ENCODE data around the gene SENP1.

The SENP1 gene

GRCh38 chr12:48037267-48037915, 68.5 kb downstream of the SENP1 start:
- DNase-seq (ENCODE audit: low read depth in 1 of 2, low spot score in 1 of 2), result no peak

- no peak for DNase-seq (ENCODE audit: low read depth in 1 of 2, low spot score in 1 of 2)
Measured at GRCh38 chr12:48036818-48037217, 69.1 kb downstream of the SENP1 start.

- DNase-seq (ENCODE audit: low read depth in 1 of 2, low spot score in 1 of 2), result no peak
Measured at GRCh38 chr12:48034835-48035805, 70.8 kb downstream of the SENP1 start.

- no peak for DNase-seq (ENCODE audit: low read depth in 1 of 2, low spot score in 1 of 2)
Measured at GRCh38 chr12:48033451-48033850, 72.4 kb downstream of the SENP1 start.

GRCh38 chr12:48032597-48032996, 73.3 kb downstream of the SENP1 start:
- DNase-seq (ENCODE audit: low read depth in 1 of 2, low spot score in 1 of 2), result no peak

GRCh38 chr12:48031135-48031960, 74.5 kb downstream of the SENP1 start:
- DNase-seq (ENCODE audit: low read depth in 1 of 2, low spot score in 1 of 2), result no peak

GRCh38 chr12:48030173-48030650, 75.7 kb downstream of the SENP1 start:
- no peak for DNase-seq (ENCODE audit: low read depth in 1 of 2, low spot score in 1 of 2)

GRCh38 chr12:48029491-48030172, 76.2 kb downstream of the SENP1 start:
- DNase-seq (ENCODE audit: low read depth in 1 of 2, low spot score in 1 of 2), result no peak

- no peak for DNase-seq (ENCODE audit: low read depth in 1 of 2, low spot score in 1 of 2)
Measured at GRCh38 chr12:48028541-48029431, 77.1 kb downstream of the SENP1 start.

GRCh38 chr12:48027183-48028002, 78.5 kb downstream of the SENP1 start:
- DNase-seq (ENCODE audit: low read depth in 1 of 2, low spot score in 1 of 2), result no peak

- DNase-seq (ENCODE audit: low read depth in 1 of 2, low spot score in 1 of 2), result no peak
Measured at GRCh38 chr12:48026060-48026827, 79.6 kb downstream of the SENP1 start.

- no peak for DNase-seq (ENCODE audit: low read depth in 1 of 2, low spot score in 1 of 2)
Measured at GRCh38 chr12:48025281-48025680, 80.6 kb downstream of the SENP1 start.

- no peak for DNase-seq (ENCODE audit: low read depth in 1 of 2, low spot score in 1 of 2)
Measured at GRCh38 chr12:48024735-48025134, 81.1 kb downstream of the SENP1 start.

GRCh38 chr12:48023386-48023785, 82.5 kb downstream of the SENP1 start:
- DNase-seq (ENCODE audit: low read depth in 1 of 2, low spot score in 1 of 2), result no peak

GRCh38 chr12:48022676-48023385, 83.0 kb downstream of the SENP1 start:
- no peak for DNase-seq (ENCODE audit: low read depth in 1 of 2, low spot score in 1 of 2)

- DNase-seq (ENCODE audit: low read depth in 1 of 2, low spot score in 1 of 2), result no peak
Measured at GRCh38 chr12:48022180-48022521, 83.7 kb downstream of the SENP1 start.

GRCh38 chr12:48021485-48022179, 84.2 kb downstream of the SENP1 start:
- DNase-seq (ENCODE audit: low read depth in 1 of 2, low spot score in 1 of 2), result no peak
